Fibroblast of lung (primary cell): ENCODE results near the gene SPTB. TPM values are rescaled to one million over a fixed set of nuclear protein-coding genes. Genes with fewer than 3 reads are reported as not detected.
A peak's percentile ranks its signal among the peaks of the same experiment; 100 is the strongest.

ENCODE experiments used
- DNase-seq, 2 donors: peaks; one replicate each; pipeline versions ENCODE4 v3.0.0 to v3.0.0-alpha.2; 2010; ENCODE audit warnings: low read depth in 2 of 2
- H2AFZ ChIP-seq: 2 replicates; pipeline ENCODE4 v1.5.1; 2012; ENCODE audit warnings: low read length, control low read depth, inconsistent platforms
- H3K27ac ChIP-seq: 2 replicates; pipeline ENCODE4 v1.5.1; 2011; ENCODE audit warnings: low read length, control low read depth; ENCODE audit not compliant: insufficient read depth
- H3K27me3 ChIP-seq: 2 replicates; pipeline ENCODE4 v1.5.1; 2011; ENCODE audit warnings: mild to moderate bottlenecking, low read length; ENCODE audit not compliant: control insufficient read depth, insufficient read depth
- H3K36me3 ChIP-seq: 2 replicates; pipeline ENCODE4 v1.5.1; 2011; ENCODE audit warnings: low read length; ENCODE audit not compliant: control insufficient read depth, insufficient read depth
- H3K4me1 ChIP-seq: 2 replicates; pipeline ENCODE4 v1.5.1; 2011; ENCODE audit warnings: low read length; ENCODE audit not compliant: control insufficient read depth, insufficient read depth; ENCODE audit errors: extremely low read depth
- H3K4me2 ChIP-seq: 2 replicates; pipeline ENCODE4 v1.5.1; 2011; ENCODE audit warnings: low read length, control low read depth; ENCODE audit not compliant: insufficient read depth; ENCODE audit errors: extremely low read depth
- H3K4me3 ChIP-seq, 4 experiments: fragments of 200-600 bp in 1 of 4; sonication (generic) in 1 of 4; replicated peaks in 1 of 4; 2 replicates each; pipeline ENCODE4 v1.5.1; 2011 to 2016; ENCODE audit warnings: low read length in 4 of 4, low read depth in 3 of 4, mild to moderate bottlenecking in 3 of 4, control low read depth in 2 of 4, inconsistent platforms in 1 of 4, mixed read lengths in 1 of 4; ENCODE audit not compliant: insufficient read depth in 1 of 4; ENCODE audit errors: control extremely low read depth in 1 of 4
- H3K79me2 ChIP-seq: 2 replicates; pipeline ENCODE4 v1.5.1; 2012; ENCODE audit warnings: mild to moderate bottlenecking, low read length, inconsistent platforms; ENCODE audit not compliant: control insufficient read depth, insufficient read depth
- H3K9ac ChIP-seq: 2 replicates; pipeline ENCODE4 v1.5.1; 2011; ENCODE audit warnings: mild to moderate bottlenecking, low read length, control low read depth; ENCODE audit not compliant: insufficient read depth
- H3K9me3 ChIP-seq: 2 replicates; pipeline ENCODE4 v1.5.1; 2012; ENCODE audit warnings: low read depth, low read length; ENCODE audit not compliant: control insufficient read depth, insufficient read depth
- H4K20me1 ChIP-seq: 2 replicates; pipeline ENCODE4 v1.5.1; 2011; ENCODE audit warnings: low read length; ENCODE audit not compliant: control insufficient read depth, insufficient read depth; ENCODE audit errors: extremely low read depth
- CTCF ChIP-seq, 2 donors: IDR thresholded peaks in 1 of 2; conservative IDR thresholded peaks in 1 of 2; 1 replicate in 1 of 2; 2 replicates in 1 of 2; pipeline ENCODE4 v1.5.1; 2011 to 2012; ENCODE audit warnings: low read length in 2 of 2, control low read depth in 1 of 2, inconsistent platforms in 1 of 2, low read depth in 1 of 2, mild to moderate bottlenecking in 1 of 2
- EZH2 ChIP-seq: IDR thresholded peaks from 2 replicates; pipeline ENCODE4 v1.5.1; 2012; ENCODE audit warnings: low read length, control low read depth, mild to moderate bottlenecking; ENCODE audit errors: missing control alignments
- polyA plus RNA-seq, 2 donors: library from polyadenylated mRNA; depleted of rRNA in 1 of 2; stranded (reverse) in 1 of 2; unstranded in 1 of 2; fragments of >200 nt; gene quantifications; 2 replicates each; pipeline ENCODE4 v1.2.1, GENCODE V29; 2011 to 2012; ENCODE audit warnings: missing spikeins in 1 of 2
- total RNA-seq: library from RNA; depleted of rRNA; stranded (reverse); fragments of >200 nt; gene quantifications from 2 replicates; pipeline ENCODE4 v1.2.1, GENCODE V29; 2014

Gene SPTB
- total and polyA plus RNA-seq, 2 donors (not counting 1 experiment from before 2014, with no cell fraction given), result not detected

- no peak overlapping the region for H3K9ac ChIP-seq
- no peak overlapping the region for H2AFZ ChIP-seq
- no peaks in the 10 kb centered on the region for H4K20me1 ChIP-seq
- H3K9me3 ChIP-seq, result no peaks in the 10 kb centered on the region
- no peak for DNase-seq
- H3K36me3 ChIP-seq, result no peaks in the 10 kb centered on the region
- no peaks in the 10 kb centered on the region for H3K79me2 ChIP-seq
- TF ChIP-seq CTCF (conservative IDR thresholded peaks at IDR 0.05 in 1 of 2, IDR thresholded peaks at IDR 0.05 in 1 of 2; ENCODE audit: low read depth in 1 of 2, low read length in 2 of 2), result no peak
- TF ChIP-seq EZH2, result no peak
- peaks cover 14% of the 10 kb centered on the region for H3K27me3 ChIP-seq
- peak overlapping the region; percentile 69 for H3K4me2 ChIP-seq
- no peak overlapping the region for H3K27ac ChIP-seq
- peak overlapping the region; percentile 48 to 75 (median 52) for H3K4me3 ChIP-seq
- H3K4me1 ChIP-seq, result peaks cover 13% of the 10 kb centered on the region
These were observed 174.2 kb downstream of the SPTB start for GRCh38 chr14:64705381-64706118.

- no peaks in the 10 kb centered on the region for H4K20me1 ChIP-seq
- no peak overlapping the region for H3K27ac ChIP-seq
- no peaks in the 10 kb centered on the region for H3K9me3 ChIP-seq
- H3K79me2 ChIP-seq, result no peaks in the 10 kb centered on the region
- no peak for TF ChIP-seq CTCF (conservative IDR thresholded peaks at IDR 0.05 in 1 of 2, IDR thresholded peaks at IDR 0.05 in 1 of 2; ENCODE audit: low read depth in 1 of 2, low read length in 2 of 2)
- no peak for TF ChIP-seq EZH2
- H2AFZ ChIP-seq, result peak overlapping the region; percentile 47
- H3K36me3 ChIP-seq, result no peaks in the 10 kb centered on the region
- peaks cover 13% of the 10 kb centered on the region for H3K4me1 ChIP-seq
- peak overlapping the region; percentile 48 to 75 (median 52) for H3K4me3 ChIP-seq
- H3K27me3 ChIP-seq, result peaks cover 14% of the 10 kb centered on the region
- peak in 1 of 2 donors; percentile 31 for DNase-seq
- H3K4me2 ChIP-seq, result peak overlapping the region; percentile 69
- H3K9ac ChIP-seq, result peak overlapping the region; percentile 65
These were observed 174.8 kb downstream of the SPTB start for GRCh38 chr14:64704743-64705380.

GRCh38 chr14:64704143-64704742, 175.5 kb downstream of the SPTB start, which contains the start of gene PLEKHG3:
Gene PLEKHG3 (plus strand): TSS chr14:64704424. CDS start chr14:64727632, 23,208 bp downstream.
- H3K36me3 ChIP-seq, result no peaks in the 10 kb centered on the region
- H3K9me3 ChIP-seq, result no peaks in the 10 kb centered on the region
- no peaks in the 10 kb centered on the region for H3K79me2 ChIP-seq
- peak; percentile 51 to 85 for DNase-seq
- no peak for TF ChIP-seq EZH2
- H4K20me1 ChIP-seq, result no peaks in the 10 kb centered on the region
- peaks cover 14% of the 10 kb centered on the region for H3K27me3 ChIP-seq
- H3K4me3 ChIP-seq, result peak within 1 kb of the TSS; percentile 48 to 75 (median 52)
- peaks cover 13% of the 10 kb centered on the region for H3K4me1 ChIP-seq
- no peak within 1 kb of the TSS for H3K27ac ChIP-seq
- peak within 1 kb of the TSS; percentile 69 for H3K4me2 ChIP-seq
- peak within 1 kb of the TSS; percentile 65 for H3K9ac ChIP-seq
- peak within 1 kb of the TSS; percentile 47 for H2AFZ ChIP-seq
